B cell (primary cell): ENCODE results near the gene PRKCZ. TPM values are rescaled to one million over a fixed set of nuclear protein-coding genes. Genes with fewer than 3 reads are reported as not detected.

ENCODE experiments used
- ATAC-seq: fragments of 200-7000 bp; cut with Tn5 transposase; one replicate; pipeline ENCODE4 v1.10.0; 2021; ENCODE audit warnings: low read depth, mild to moderate bottlenecking, moderate number of reproducible peaks, moderate library complexity
- CTCF ChIA-PET: fragments of 350-600 bp; sonication (Branson Sonifier 250); formaldehyde crosslinking; loops from one replicate; lab custom pipeline; 2021; ENCODE audit warnings: antibody characterized with exemption, inconsistent platforms; lab: Charles Lee
- POLR2A ChIA-PET: fragments of 350-600 bp; sonication (Branson Sonifier 250); formaldehyde crosslinking; loops from one replicate; lab custom pipeline; 2021; ENCODE audit warnings: antibody characterized with exemption; lab: Charles Lee
- DNase-seq: peaks from one replicate; pipeline ENCODE4 v3.0.0; 2013
- H2AFZ ChIP-seq: 2 replicates; pipeline ENCODE4 v1.6.1; 2012; ENCODE audit warnings: mild to moderate bottlenecking, low read depth, low read length; ENCODE audit not compliant: insufficient read depth, poor library complexity, severe bottlenecking
- H3K27ac ChIP-seq, 2 donors: 1 replicate in 1 of 2; 2 replicates in 1 of 2; pipeline ENCODE4 v1.5.1; 2012 to 2013; ENCODE audit warnings: low read length in 2 of 2, mild to moderate bottlenecking in 2 of 2, moderate library complexity in 1 of 2
- H3K27me3 ChIP-seq, 4 experiments: fragments of 200-600 bp in 1 of 4; sonication (generic) in 1 of 4; replicated peaks in 1 of 4; 1 replicate in 2 of 4; 2 replicates in 2 of 4; pipeline versions ENCODE4 v1.6.1 to v1.7.0; 2013 to 2016; ENCODE audit warnings: low read length in 3 of 4, mild to moderate bottlenecking in 2 of 4, mixed read lengths in 1 of 4, moderate library complexity in 1 of 4; ENCODE audit not compliant: insufficient read depth in 4 of 4, control insufficient read depth in 3 of 4; ENCODE audit errors: control extremely low read depth in 1 of 4
- H3K36me3 ChIP-seq, 2 experiments: replicated peaks in 1 of 2; 1 replicate in 1 of 2; 2 replicates in 1 of 2; pipeline versions ENCODE4 v1.6.1 to v1.7.1; 2013; ENCODE audit warnings: low read length in 1 of 2; ENCODE audit not compliant: insufficient read depth in 2 of 2, control insufficient read depth in 1 of 2; ENCODE audit errors: control extremely low read depth in 1 of 2, extremely low read depth in 1 of 2
- H3K4me1 ChIP-seq, 2 donors: fragments of 200-600 bp in 1 of 2; sonication (generic) in 1 of 2; 1 replicate in 1 of 2; 2 replicates in 1 of 2; pipeline versions ENCODE4 v1.5.1 to v1.6.1; 2013 to 2017; ENCODE audit warnings: low read length in 2 of 2; ENCODE audit not compliant: control insufficient read depth in 2 of 2, insufficient read depth in 2 of 2
- H3K4me2 ChIP-seq: replicated peaks from 2 replicates; pipeline ENCODE3; 2012; ENCODE audit warnings: mild to moderate bottlenecking, low read depth, low read length; ENCODE audit not compliant: poor library complexity, severe bottlenecking
- H3K4me3 ChIP-seq, 5 experiments: fragments of 200-600 bp in 1 of 5; sonication (generic) in 1 of 5; 1 replicate in 3 of 5; 2 replicates in 2 of 5; pipeline versions ENCODE4 v1.5.1 to v1.7.0; 2011 to 2016; ENCODE audit warnings: low read length in 4 of 5, mild to moderate bottlenecking in 4 of 5, low read depth in 2 of 5, control low read depth in 1 of 5, moderate library complexity in 1 of 5; ENCODE audit not compliant: insufficient read depth in 1 of 5; ENCODE audit errors: control extremely low read depth in 1 of 5, extremely low read depth in 1 of 5
- H3K79me2 ChIP-seq: fragments of 200-600 bp; sonication (generic); one replicate; pipeline ENCODE4 v1.6.0; 2016; ENCODE audit warnings: low read length; ENCODE audit not compliant: control insufficient read depth, insufficient read depth
- H3K9ac ChIP-seq: fragments of 200-600 bp; sonication (generic); 2 replicates; pipeline ENCODE4 v1.6.1; 2017; ENCODE audit warnings: mild to moderate bottlenecking, low read length, moderate library complexity
- H3K9me3 ChIP-seq, 3 donors: one replicate each; pipeline versions ENCODE4 v1.6.1 to v1.7.1; 2013; ENCODE audit warnings: low read length in 2 of 3; ENCODE audit not compliant: control insufficient read depth in 2 of 3, insufficient read depth in 1 of 3; ENCODE audit errors: control extremely low read depth in 1 of 3
- H4K20me1 ChIP-seq: 2 replicates; pipeline ENCODE4 v1.6.0; 2012; ENCODE audit warnings: mild to moderate bottlenecking, low read length; ENCODE audit not compliant: insufficient read depth, control insufficient read depth, poor library complexity, severe bottlenecking
- H3K27ac Mint-ChIP-seq: one replicate; pipeline ENCODE4 v1.8.0; 2021; ENCODE audit warnings: mixed read lengths
- H3K27me3 Mint-ChIP-seq: one replicate; pipeline ENCODE4 v1.8.0; 2021; ENCODE audit warnings: mixed read lengths
- H3K4me1 Mint-ChIP-seq: one replicate; pipeline ENCODE4 v1.8.0; 2021; ENCODE audit warnings: mixed read lengths
- H3K4me3 Mint-ChIP-seq: one replicate; pipeline ENCODE4 v1.8.0; 2021; ENCODE audit warnings: mixed read lengths
- H3K9me3 Mint-ChIP-seq: one replicate; pipeline ENCODE4 v1.8.0; 2022; ENCODE audit warnings: mixed read lengths; ENCODE audit not compliant: insufficient read depth
- CTCF ChIP-seq: fragments of 200-600 bp; IDR thresholded peaks from one replicate; pipeline ENCODE4 v1.8.0; 2022; ENCODE audit warnings: antibody characterized with exemption, mild to moderate bottlenecking
- EZH2 ChIP-seq: IDR thresholded peaks from 2 replicates; pipeline ENCODE4 v1.6.1; 2012; ENCODE audit warnings: borderline replicate concordance, low read depth, mild to moderate bottlenecking, moderate library complexity, low read length; ENCODE audit not compliant: insufficient read depth, poor library complexity, severe bottlenecking
- WGBS: methylation state at CpG from one replicate; pipeline ENCODE4 v1.1.5; 2013; ENCODE audit warnings: missing lambda C conversion rate; ENCODE audit not compliant: insufficient coverage; 5-methylcytosine and 5-hydroxymethylcytosine counted together
- intact Hi-C: fragments of 100-400 bp; cut with micrococcal nuclease; formaldehyde crosslinking; loops from one replicate; pipeline ENCODE4 v1.10.0; 2022
- polyA plus RNA-seq: library from polyadenylated mRNA; depleted of rRNA; stranded (reverse); fragments of >200 nt; gene quantifications from 2 replicates; pipeline ENCODE4 v1.2.3, GENCODE V29; 2012
- total RNA-seq, 2 donors: library from RNA; stranded (reverse); fragments of 120-200 nt in 1 of 2; gene quantifications; 1 replicate in 1 of 2; 2 replicates in 1 of 2; pipeline versions ENCODE4 v1.2.3 to v1.2.4, GENCODE V29; 2013 to 2022

Gene PRKCZ
- total and polyA plus RNA-seq, 2 donors (not counting 1 experiment from before 2014, with no cell fraction given): 17.9 to 53.2 TPM

- TF ChIP-seq CTCF: no peak
- TF ChIP-seq EZH2: no peak
- H3K4me1 Mint-ChIP-seq: peaks cover 23% of the 10 kb centered on the region
- ChIA-PET CTCF (interaction anchor here (0.6 kb wide), 1 partner anchor 87 kb away, joined by 3 read pairs; no protein-coding TSS in a partner anchor), POLR2A (no interaction called here)
- Histone ChIP-seq H3K79me2 (peaks cover 25% of the 10 kb centered on the region), H3K27ac (no peak overlapping the region), H3K27me3 (peaks cover 0 to 14% (median 7%) of the 10 kb centered on the region in 4 experiments), H3K4me2 (peak overlapping the region; percentile 100), H3K9ac (no peak overlapping the region), H2AFZ (no peak overlapping the region), H4K20me1 (peaks cover 16% of the 10 kb centered on the region), H3K36me3 (peaks cover 0 to 13% of the 10 kb centered on the region in 2 experiments), H3K4me3 (no peak overlapping the region), H3K4me1 (peaks cover 15 to 20% of the 10 kb centered on the region in 2 donors), H3K9me3 (no peaks in the 10 kb centered on the region)
- no peak for DNase-seq
- WGBS: 92% methylated on average over 16 of the region's 16 CpGs
- ATAC-seq: no peak
- H3K27ac Mint-ChIP-seq: peak overlapping the region; percentile 64
- H3K4me3 Mint-ChIP-seq: peak overlapping the region; percentile 77
- no peaks in the 10 kb centered on the region for H3K9me3 Mint-ChIP-seq
- peaks cover 3% of the 10 kb centered on the region for H3K27me3 Mint-ChIP-seq
- intact Hi-C loops: no loop called here
These were observed 2.0 kb downstream of the PRKCZ start for GRCh38 chr1:2052054-2052679.

GRCh38 chr1:2052756-2053155 is 2.5 kb downstream of the PRKCZ start:
- WGBS: 79% methylated on average over 9 of the region's 10 CpGs
- Histone ChIP-seq H3K4me2 (no peak overlapping the region), H2AFZ (no peak overlapping the region), H3K4me3 (no peak overlapping the region), H3K36me3 (peaks cover 0 to 16% of the 10 kb centered on the region in 2 experiments), H3K79me2 (peaks cover 25% of the 10 kb centered on the region), H4K20me1 (peaks cover 16% of the 10 kb centered on the region), H3K27me3 (peaks cover 0 to 8% (median 4%) of the 10 kb centered on the region in 4 experiments), H3K9ac (no peak overlapping the region), H3K27ac (no peak overlapping the region), H3K9me3 (no peaks in the 10 kb centered on the region), H3K4me1 (peaks cover 15 to 20% of the 10 kb centered on the region in 2 donors)
- Mint-ChIP-seq H3K4me3 (peak overlapping the region; percentile 65), H3K9me3 (no peaks in the 10 kb centered on the region), H3K4me1 (peaks cover 23% of the 10 kb centered on the region), H3K27me3 (peaks cover 3% of the 10 kb centered on the region), H3K27ac (peak overlapping the region; percentile 64)
- ChIA-PET CTCF (interaction anchor here (1.7 kb wide), 1 partner anchor 8 kb away, joined by 10 read pairs; no protein-coding TSS in a partner anchor), POLR2A (no interaction called here)
- intact Hi-C loops: no loop called here
- DNase-seq (no peak), ATAC-seq (no peak)
- TF ChIP-seq CTCF (no peak), EZH2 (no peak)
